ENCODE data around the gene FRMD1. TPM values are rescaled to one million over a fixed set of nuclear protein-coding genes. Genes with fewer than 3 reads are reported as not detected.

The FRMD1 gene
- polyA plus RNA-seq, 3 donors, result not detected

DNA sequence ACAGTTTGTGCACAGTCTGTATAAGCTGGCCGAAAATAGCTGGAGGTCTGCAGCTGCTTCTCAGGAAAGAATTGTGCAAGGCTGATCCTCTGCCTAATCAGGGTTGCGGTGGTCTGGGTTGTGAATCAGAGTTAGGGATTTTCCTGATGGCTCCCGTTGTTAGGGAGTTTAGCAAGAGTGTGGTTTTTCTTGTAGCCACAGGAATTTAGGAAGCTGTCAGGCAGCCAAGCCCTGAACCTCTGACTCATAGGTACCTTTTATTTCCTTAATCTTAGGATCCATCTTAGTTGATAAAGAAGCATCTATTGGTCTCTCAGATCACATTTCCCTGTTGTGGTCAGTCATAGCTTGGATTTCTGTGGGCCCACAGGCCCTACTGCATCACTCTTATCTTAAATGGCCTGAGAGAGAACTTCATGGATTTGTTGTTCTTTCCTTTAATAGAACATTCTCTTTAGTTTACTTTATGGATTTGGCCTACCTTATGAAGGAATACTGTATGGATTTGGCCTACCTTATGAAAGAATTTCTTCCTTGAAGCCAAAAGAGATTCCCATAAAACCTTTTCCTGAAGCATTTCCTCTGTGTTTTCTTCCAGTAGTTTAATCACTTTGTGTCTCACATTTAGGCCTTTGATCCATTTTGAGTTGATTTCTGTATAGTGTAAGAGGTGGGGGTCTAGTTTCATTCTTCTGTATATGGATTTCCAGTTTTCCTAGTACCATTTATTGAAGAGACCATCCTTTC is 71.2 kb downstream of the FRMD1 start:
- TF ChIP-seq, protein P1, sequence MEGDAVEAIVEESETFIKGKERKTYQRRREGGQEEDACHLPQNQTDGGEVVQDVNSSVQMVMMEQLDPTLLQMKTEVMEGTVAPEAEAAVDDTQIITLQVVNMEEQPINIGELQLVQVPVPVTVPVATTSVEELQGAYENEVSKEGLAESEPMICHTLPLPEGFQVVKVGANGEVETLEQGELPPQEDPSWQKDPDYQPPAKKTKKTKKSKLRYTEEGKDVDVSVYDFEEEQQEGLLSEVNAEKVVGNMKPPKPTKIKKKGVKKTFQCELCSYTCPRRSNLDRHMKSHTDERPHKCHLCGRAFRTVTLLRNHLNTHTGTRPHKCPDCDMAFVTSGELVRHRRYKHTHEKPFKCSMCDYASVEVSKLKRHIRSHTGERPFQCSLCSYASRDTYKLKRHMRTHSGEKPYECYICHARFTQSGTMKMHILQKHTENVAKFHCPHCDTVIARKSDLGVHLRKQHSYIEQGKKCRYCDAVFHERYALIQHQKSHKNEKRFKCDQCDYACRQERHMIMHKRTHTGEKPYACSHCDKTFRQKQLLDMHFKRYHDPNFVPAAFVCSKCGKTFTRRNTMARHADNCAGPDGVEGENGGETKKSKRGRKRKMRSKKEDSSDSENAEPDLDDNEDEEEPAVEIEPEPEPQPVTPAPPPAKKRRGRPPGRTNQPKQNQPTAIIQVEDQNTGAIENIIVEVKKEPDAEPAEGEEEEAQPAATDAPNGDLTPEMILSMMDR (IDR thresholded peaks at IDR 0.05), result no peak
- H3K27ac ChIP-seq (ENCODE audit: low read depth in 1 of 2, low read length in 2 of 2), result no peak overlapping the region
- Mint-ChIP-seq H3K4me3 (no peak overlapping the region), H3K9me3 (peaks cover 16 to 26% (median 22%) of the 10 kb centered on the region in 7 donors), H3K27ac (no peak overlapping the region), H3K4me1 (peaks cover 4% of the 10 kb centered on the region), H3K27me3 (ENCODE audit: low read depth in 3 of 3) (peaks cover 3 to 7% (median 6%) of the 10 kb centered on the region in 3 donors), H3K36me3 (no peaks in the 10 kb centered on the region)
- no peaks in the 10 kb centered on the region for H3K27me3 ChIP-seq (ENCODE audit: control insufficient read depth in 2 of 2, insufficient read depth in 2 of 2, low read length in 2 of 2)
- H3K79me2 ChIP-seq (ENCODE audit: insufficient read depth, low read length), result no peaks in the 10 kb centered on the region
- no peak overlapping the region for H3K4me2 ChIP-seq (replicated peaks; ENCODE audit: extremely low read depth, low read length, poor library complexity, severe bottlenecking)
- no peak overlapping the region for H3K9ac ChIP-seq (ENCODE audit: insufficient read depth, low read length, poor library complexity, severe bottlenecking)
- peak in 1 of 3 donors; percentile 39 for DNase-seq
- no peak overlapping the region for H3K4me3 ChIP-seq (replicated peaks in 1 of 3; ENCODE audit: low read depth in 2 of 3, low read length in 3 of 3)
- 0% methylated on average over 2 of the region's 3 CpGs for WGBS (ENCODE audit: insufficient coverage)
- H3K4me1 ChIP-seq (ENCODE audit: control insufficient read depth in 1 of 2, insufficient read depth in 2 of 2, low read length in 2 of 2), result no peaks in the 10 kb centered on the region
- peaks cover 6 to 19% of the 10 kb centered on the region in 2 donors for H3K9me3 ChIP-seq (replicated peaks in 1 of 2; ENCODE audit: control insufficient read depth in 1 of 2, insufficient read depth in 1 of 2, low read length in 2 of 2)
- no peaks in the 10 kb centered on the region for H3K36me3 ChIP-seq (replicated peaks in 1 of 2; ENCODE audit: control insufficient read depth in 1 of 2, insufficient read depth in 2 of 2, low read length in 2 of 2)
- no peak overlapping the region for H2AFZ ChIP-seq (ENCODE audit: insufficient read depth, low read depth, low read length, poor library complexity, severe bottlenecking)
- no peaks in the 10 kb centered on the region for H4K20me1 ChIP-seq (ENCODE audit: insufficient read depth, low read length)
- intact Hi-C loops (cut with micrococcal nuclease), result no loop called here

DNA sequence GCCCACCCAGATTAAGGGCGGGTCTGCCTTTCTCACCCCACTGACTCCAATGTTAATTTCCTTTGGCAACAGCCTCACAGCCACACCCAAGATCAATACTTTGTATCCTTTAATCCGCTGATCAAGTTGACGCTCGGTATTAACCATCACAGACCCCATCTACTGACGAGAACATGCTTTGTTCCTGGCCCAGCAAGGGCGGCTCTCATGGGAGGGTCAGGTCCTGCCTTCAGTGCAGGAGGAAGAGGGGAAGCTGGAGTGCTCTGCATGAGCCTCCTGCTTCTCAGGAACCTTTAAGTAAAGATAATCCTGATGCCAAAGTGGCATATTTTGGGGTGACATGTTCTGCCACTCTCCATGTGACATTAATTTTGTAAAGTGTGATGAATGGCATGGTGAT is 73.2 kb downstream of the FRMD1 start:
- no peak overlapping the region for H3K4me3 ChIP-seq (replicated peaks in 1 of 3; ENCODE audit: low read depth in 2 of 3, low read length in 3 of 3)
- Mint-ChIP-seq H3K36me3 (no peaks in the 10 kb centered on the region), H3K4me3 (no peak overlapping the region), H3K27ac (no peak overlapping the region), H3K9me3 (peaks cover 5 to 10% (median 8%) of the 10 kb centered on the region in 7 donors), H3K4me1 (peaks cover 4% of the 10 kb centered on the region), H3K27me3 (ENCODE audit: low read depth in 3 of 3) (peaks cover 3 to 8% (median 6%) of the 10 kb centered on the region in 3 donors)
- DNase-seq, result no peak
- no peaks in the 10 kb centered on the region for H3K4me1 ChIP-seq (ENCODE audit: control insufficient read depth in 1 of 2, insufficient read depth in 2 of 2, low read length in 2 of 2)
- peaks cover 0 to under 1% of the 10 kb centered on the region in 2 donors for H3K9me3 ChIP-seq (replicated peaks in 1 of 2; ENCODE audit: control insufficient read depth in 1 of 2, insufficient read depth in 1 of 2, low read length in 2 of 2)
- WGBS (ENCODE audit: insufficient coverage), result 91% methylated on average over 3 of the region's 6 CpGs
- intact Hi-C loops (cut with micrococcal nuclease), result no loop called here
- H4K20me1 ChIP-seq (ENCODE audit: insufficient read depth, low read length), result no peaks in the 10 kb centered on the region
- no peaks in the 10 kb centered on the region for H3K79me2 ChIP-seq (ENCODE audit: insufficient read depth, low read length)
- H3K9ac ChIP-seq (ENCODE audit: insufficient read depth, low read length, poor library complexity, severe bottlenecking), result no peak overlapping the region
- TF ChIP-seq, protein P1 (IDR thresholded peaks at IDR 0.05), result no peak
- no peak overlapping the region for H2AFZ ChIP-seq (ENCODE audit: insufficient read depth, low read depth, low read length, poor library complexity, severe bottlenecking)
- no peak overlapping the region for H3K27ac ChIP-seq (ENCODE audit: low read depth in 1 of 2, low read length in 2 of 2)
- no peaks in the 10 kb centered on the region for H3K36me3 ChIP-seq (replicated peaks in 1 of 2; ENCODE audit: control insufficient read depth in 1 of 2, insufficient read depth in 2 of 2, low read length in 2 of 2)
- no peaks in the 10 kb centered on the region for H3K27me3 ChIP-seq (ENCODE audit: control insufficient read depth in 2 of 2, insufficient read depth in 2 of 2, low read length in 2 of 2)
- H3K4me2 ChIP-seq (replicated peaks; ENCODE audit: extremely low read depth, low read length, poor library complexity, severe bottlenecking), result no peak overlapping the region

All from CD14-positive monocyte (primary cell).